ENCODE data around the gene TRA2B.

Gene TRA2B

DNA sequence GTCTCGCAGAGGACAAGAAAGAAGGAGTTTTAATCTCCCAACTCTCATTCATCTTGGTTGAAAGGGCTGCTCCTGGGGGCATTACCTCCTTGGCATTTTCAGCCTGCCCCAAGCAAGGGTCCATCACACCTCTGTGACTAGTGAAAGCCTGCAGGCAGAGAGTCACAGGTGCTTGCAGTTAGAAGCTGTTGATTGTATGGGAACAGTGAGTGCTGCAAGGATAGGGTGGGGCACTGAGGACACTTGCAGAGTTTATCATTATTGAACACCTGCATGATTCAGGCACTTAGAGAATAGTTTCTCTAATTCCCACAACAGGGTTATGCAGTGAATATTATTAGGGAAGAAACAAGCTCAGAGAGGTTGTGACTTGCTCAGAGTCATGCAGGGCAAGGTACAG is 71.3 kb downstream of the TRA2B start:
- DNase-seq = no peak
